IMR-90 (cell line): ENCODE results near the gene MGAT5B. TPM values are rescaled to one million over a fixed set of nuclear protein-coding genes. Genes with fewer than 3 reads are reported as not detected.

Experiments used
- ATAC-seq: fragments of 200-7000 bp; cut with Tn5 transposase; 2 replicates; pipeline ENCODE4 v1.9.1; 2020; ENCODE audit warnings: low read depth, mild to moderate bottlenecking, moderate library complexity
- BruUV-seq: library from RNA; stranded (reverse); fragments of 400-500 nt; replicated peaks from 2 replicates; lab custom pipeline; 2021; lab: Mats Ljungman, UMichigan
- CTCF ChIA-PET: fragments of 300-600 bp; formaldehyde crosslinking; extraction: SDS; loops from one replicate; lab custom pipeline; 2021; ENCODE audit warnings: antibody characterized with exemption; lab: Yijun Ruan, JAX
- POLR2A ChIA-PET: fragments of 300-600 bp; sonication (Branson Sonifier 250); formaldehyde crosslinking; loops from one replicate; lab custom pipeline; 2022; ENCODE audit warnings: antibody characterized with exemption; ENCODE audit not compliant: unreplicated experiment; lab: Charles Lee
- DNase-seq: peaks from one replicate; pipeline ENCODE4 v3.0.0; 2013
- H2AFZ ChIP-seq: replicated peaks from 2 replicates; pipeline ENCODE3; 2013; ENCODE audit warnings: low read length, mild to moderate bottlenecking; ENCODE audit not compliant: poor library complexity
- H2AK5ac ChIP-seq: 2 replicates; pipeline ENCODE4 v1.6.1; 2013; ENCODE audit warnings: low read depth, low read length, inconsistent platforms
- H2AK9ac ChIP-seq: replicated peaks from 2 replicates; pipeline ENCODE3; 2013; ENCODE audit warnings: mild to moderate bottlenecking, low read depth, low read length, moderate library complexity; ENCODE audit not compliant: poor library complexity
- H2BK120ac ChIP-seq: 2 replicates; pipeline ENCODE4 v1.6.1; 2013; ENCODE audit warnings: low read depth, low read length, inconsistent platforms
- H2BK15ac ChIP-seq: 3 replicates; pipeline ENCODE4 v1.6.1; 2013; ENCODE audit warnings: low read depth, low read length, inconsistent platforms
- H2BK20ac ChIP-seq: 2 replicates; pipeline ENCODE4 v1.6.1; 2013; ENCODE audit warnings: low read depth, mild to moderate bottlenecking, inconsistent platforms, low read length, moderate library complexity
- H2BK5ac ChIP-seq: 2 replicates; pipeline ENCODE4 v1.6.1; 2013; ENCODE audit warnings: mild to moderate bottlenecking, low read depth, low read length, inconsistent platforms; ENCODE audit not compliant: poor library complexity, severe bottlenecking
- H3K14ac ChIP-seq: replicated peaks from 2 replicates; pipeline ENCODE4 v1.6.1; 2013; ENCODE audit warnings: low read depth, low read length, inconsistent platforms
- H3K18ac ChIP-seq: 2 replicates; pipeline ENCODE4 v1.6.1; 2013; ENCODE audit warnings: low read depth, low read length, control low read depth
- H3K23ac ChIP-seq: 2 replicates; pipeline ENCODE4 v1.6.1; 2013; ENCODE audit warnings: low read depth, low read length, inconsistent platforms
- H3K27ac ChIP-seq: 2 replicates; pipeline ENCODE4 v1.5.1; 2013; ENCODE audit warnings: mild to moderate bottlenecking, control low read depth, low read length; ENCODE audit not compliant: insufficient read depth
- H3K27me3 ChIP-seq: 2 replicates; pipeline ENCODE4 v1.6.1; 2013; ENCODE audit warnings: low read length; ENCODE audit not compliant: control insufficient read depth, insufficient read depth
- H3K36me3 ChIP-seq: 2 replicates; pipeline ENCODE4 v1.6.1; 2013; ENCODE audit warnings: low read length, mixed read lengths; ENCODE audit not compliant: control insufficient read depth, insufficient read depth
- H3K4ac ChIP-seq: 2 replicates; pipeline ENCODE4 v1.6.1; 2013; ENCODE audit warnings: low read depth, low read length, inconsistent platforms
- H3K4me1 ChIP-seq: 2 replicates; pipeline ENCODE4 v1.6.1; 2013; ENCODE audit warnings: low read length, mixed read lengths; ENCODE audit not compliant: control insufficient read depth, insufficient read depth
- H3K4me2 ChIP-seq: 2 replicates; pipeline ENCODE4 v1.6.1; 2013; ENCODE audit warnings: low read depth, mild to moderate bottlenecking, control low read depth, low read length, moderate library complexity
- H3K4me3 ChIP-seq: 2 replicates; pipeline ENCODE4 v1.5.1; 2013; ENCODE audit warnings: low read depth, mild to moderate bottlenecking, control low read depth, low read length, moderate library complexity; ENCODE audit not compliant: insufficient read depth
- H3K56ac ChIP-seq: 2 replicates; pipeline ENCODE4 v1.6.1; 2013; ENCODE audit warnings: low read length, inconsistent platforms; ENCODE audit not compliant: insufficient read depth; ENCODE audit errors: extremely low read depth
- H3K79me1 ChIP-seq, 2 experiments: 2 replicates each; pipeline ENCODE4 v1.6.1; 2013; ENCODE audit warnings: low read length in 2 of 2, inconsistent platforms in 1 of 2, low read depth in 1 of 2
- H3K9ac ChIP-seq: 2 replicates; pipeline ENCODE4 v1.6.1; 2013; ENCODE audit warnings: low read depth, low read length, control low read depth
- H3K9me1 ChIP-seq: 2 replicates; pipeline ENCODE4 v1.6.1; 2013; ENCODE audit warnings: low read length, inconsistent platforms; ENCODE audit not compliant: insufficient read depth
- H3K9me3 ChIP-seq: 2 replicates; pipeline ENCODE4 v1.6.1; 2013; ENCODE audit warnings: low read length; ENCODE audit not compliant: control insufficient read depth, insufficient read depth
- H4K20me1 ChIP-seq: 2 replicates; pipeline ENCODE4 v1.6.1; 2013; ENCODE audit warnings: low read length, inconsistent platforms; ENCODE audit not compliant: insufficient read depth
- H4K5ac ChIP-seq: 2 replicates; pipeline ENCODE4 v1.6.1; 2013; ENCODE audit warnings: mild to moderate bottlenecking, low read depth, low read length, control low read depth
- H4K8ac ChIP-seq, 2 experiments: 2 replicates each; pipeline ENCODE4 v1.6.1; 2013; ENCODE audit warnings: low read depth in 2 of 2, low read length in 2 of 2, control low read depth in 1 of 2, inconsistent platforms in 1 of 2
- H4K91ac ChIP-seq: 2 replicates; pipeline ENCODE4 v1.6.1; 2013; ENCODE audit warnings: low read depth, low read length, inconsistent platforms; ENCODE audit not compliant: insufficient read depth
- BHLHE40 ChIP-seq: fragments of 150-350 bp; IDR thresholded peaks from 2 replicates; pipeline ENCODE4 v1.6.1; 2016; ENCODE audit warnings: mild to moderate bottlenecking, low read depth, low read length
- CEBPB ChIP-seq: IDR thresholded peaks from 2 replicates; pipeline ENCODE4 v1.6.1; 2012; ENCODE audit warnings: low read depth, low read length, improper control_type of control experiment
- CTCF ChIP-seq: conservative IDR thresholded peaks from 2 replicates; pipeline ENCODE4 v1.5.1; 2012; ENCODE audit warnings: mild to moderate bottlenecking, low read depth, low read length, improper control_type of control experiment
- ELK1 ChIP-seq: fragments of 150-350 bp; IDR thresholded peaks from 2 replicates; pipeline ENCODE4 v1.6.1; 2016; ENCODE audit warnings: low read depth, mild to moderate bottlenecking, low read length, moderate library complexity, borderline replicate concordance
- FOS ChIP-seq: fragments of 150-350 bp; IDR thresholded peaks from 2 replicates; pipeline ENCODE4 v1.6.1; 2016; ENCODE audit warnings: low read depth, low read length
- MAFK ChIP-seq: IDR thresholded peaks from 2 replicates; pipeline ENCODE4 v1.6.1; 2012; ENCODE audit warnings: low read depth, low read length, improper control_type of control experiment
- MAZ ChIP-seq: IDR thresholded peaks from 2 replicates; pipeline ENCODE4 v1.6.1; 2012; ENCODE audit warnings: low read depth, mild to moderate bottlenecking, low read length, improper control_type of control experiment, moderate library complexity, borderline replicate concordance
- MXI1 ChIP-seq: IDR thresholded peaks from 2 replicates; pipeline ENCODE4 v1.6.1; 2012; ENCODE audit warnings: low read depth, mild to moderate bottlenecking, low read length, moderate library complexity, borderline replicate concordance
- NFE2L2 ChIP-seq: fragments of 150-350 bp; IDR thresholded peaks from 2 replicates; pipeline ENCODE4 v1.6.1; 2016; ENCODE audit warnings: low read depth, mild to moderate bottlenecking, low read length
- POLR2A ChIP-seq: IDR thresholded peaks from 2 replicates; pipeline ENCODE4 v1.6.1; 2012; ENCODE audit warnings: mild to moderate bottlenecking, low read depth, low read length
- RAD21 ChIP-seq: IDR thresholded peaks from 2 replicates; pipeline ENCODE4 v1.6.1; 2012; ENCODE audit warnings: low read length, improper control_type of control experiment
- RCOR1 ChIP-seq: IDR thresholded peaks from 2 replicates; pipeline ENCODE4 v1.6.1; 2012; ENCODE audit warnings: mild to moderate bottlenecking, low read length, improper control_type of control experiment; ENCODE audit not compliant: insufficient replicate concordance
- RFX5 ChIP-seq: IDR thresholded peaks from 2 replicates; pipeline ENCODE4 v1.8.0; 2012; ENCODE audit warnings: low read depth, mild to moderate bottlenecking, low read length, moderate library complexity
- SMC3 ChIP-seq: fragments of 150-350 bp; IDR thresholded peaks from 2 replicates; pipeline ENCODE4 v1.6.1; 2016; ENCODE audit warnings: low read depth, mild to moderate bottlenecking, antibody characterized with exemption, low read length, moderate library complexity
- WGBS, 2 experiments: methylation state at CpG; one replicate each; pipeline versions ENCODE4 v1.1.5 to v1.1.7; 2013; ENCODE audit warnings: missing lambda C conversion rate in 2 of 2; ENCODE audit not compliant: insufficient read length in 1 of 2; ENCODE audit errors: extremely low coverage in 2 of 2; 5-methylcytosine and 5-hydroxymethylcytosine counted together
- dilution Hi-C: fragments of 300-500 bp; cut with HindIII; formaldehyde crosslinking; loops from one replicate; pipeline ENCODE4 v1.14.3; 2018; ENCODE audit warnings: low sequenced_read_pairs; ENCODE audit not compliant: unreplicated experiment
- in situ Hi-C: fragments of 300-500 bp; cut with MboI; formaldehyde crosslinking; loops from 3 replicates; pipeline ENCODE4 v1.14.3; 2019; ENCODE audit warnings: low sequenced_read_pairs, inconsistent platforms, mixed read lengths
- intact Hi-C: fragments of 100-400 bp; cut with micrococcal nuclease; formaldehyde crosslinking; loops from 2 replicates; pipeline ENCODE4 v1.10.0; 2022
- polyA plus RNA-seq, 3 experiments: library from polyadenylated mRNA; depleted of rRNA; stranded (reverse); fragments of >200 nt; gene quantifications; 2 replicates each; pipeline ENCODE4 v1.2.3, GENCODE V29; 2012; ENCODE audit warnings: low replicate concordance in 1 of 3
- total RNA-seq: library from RNA; depleted of rRNA; stranded (reverse); fragments of >200 nt; gene quantifications from 2 replicates; pipeline ENCODE4 v1.2.3, GENCODE V29; 2012
- TF ChIP-seq, protein P1 (sequence below): fragments of 150-350 bp; IDR thresholded peaks from 2 replicates; pipeline ENCODE4 v1.6.1; 2017; ENCODE audit warnings: mild to moderate bottlenecking, antibody characterized with exemption, low read length, low read depth

Gene MGAT5B
- total and polyA plus RNA-seq, 2 of the 4 experiments (the other 2 are of a cell fraction), result 0.54 to 2.0 TPM

GRCh38 chr17:76932402-76933333 lies 64.5 kb downstream of the MGAT5B start:
- 94% methylated on average over 14 of the region's 36 CpGs; no CpG with 5 or more reads in 1 of the 2 experiments for WGBS, 2 experiments
- TF ChIP-seq SMC3 (no peak), BHLHE40 (no peak), CTCF (no peak), MAZ (no peak), MXI1 (no peak), POLR2A (no peak), FOS (no peak), RFX5 (no peak), ELK1 (no peak), NFE2L2 (no peak), RCOR1 (no peak), CEBPB (no peak), MAFK (no peak), RAD21 (no peak)
- TF ChIP-seq, protein P1, sequence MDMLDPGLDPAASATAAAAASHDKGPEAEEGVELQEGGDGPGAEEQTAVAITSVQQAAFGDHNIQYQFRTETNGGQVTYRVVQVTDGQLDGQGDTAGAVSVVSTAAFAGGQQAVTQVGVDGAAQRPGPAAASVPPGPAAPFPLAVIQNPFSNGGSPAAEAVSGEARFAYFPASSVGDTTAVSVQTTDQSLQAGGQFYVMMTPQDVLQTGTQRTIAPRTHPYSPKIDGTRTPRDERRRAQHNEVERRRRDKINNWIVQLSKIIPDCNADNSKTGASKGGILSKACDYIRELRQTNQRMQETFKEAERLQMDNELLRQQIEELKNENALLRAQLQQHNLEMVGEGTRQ, result no peak

More at GRCh38 chr17:76932402-76933333, 64.5 kb downstream of the MGAT5B start:
- Histone ChIP-seq H3K9ac (no peak overlapping the region), H2BK20ac (no peak overlapping the region), H3K4me2 (no peak overlapping the region), H2BK5ac (no peak overlapping the region), H3K36me3 (no peaks in the 10 kb centered on the region), H2BK120ac (no peak overlapping the region), H3K4me3 (no peak overlapping the region), H3K4ac (no peak overlapping the region), H4K8ac (no peak overlapping the region), H2AFZ (no peak overlapping the region), H3K27ac (no peak overlapping the region), H3K56ac (no peak overlapping the region), H4K5ac (no peak overlapping the region), H3K4me1 (no peaks in the 10 kb centered on the region; the same call in 1 of the 2 replicates), H3K9me3 (no peaks in the 10 kb centered on the region), H2AK5ac (no peak overlapping the region), H2AK9ac (no peak overlapping the region), H4K91ac (no peak overlapping the region), H4K20me1 (no peaks in the 10 kb centered on the region; the same call in 1 of the 2 replicates), H3K23ac (no peak overlapping the region), H3K27me3 (peaks cover 11% of the 10 kb centered on the region), H2BK15ac (no peak overlapping the region), H3K18ac (no peak overlapping the region), H3K14ac (no peak overlapping the region), H3K9me1 (no peaks in the 10 kb centered on the region), H3K79me1 (no peaks in the 10 kb centered on the region)
- no TSS peak for BruUV-seq
- no peak for DNase-seq
- ChIA-PET POLR2A (no interaction called here), CTCF (no interaction called here)
- dilution Hi-C loops (no loop called here), in situ Hi-C loops (no loop called here), intact Hi-C loops (no loop called here)
- no peak for ATAC-seq
